OCI-LY3 (cell line): Measurements from ENCODE around the gene KIF18B.

Experiments
- H2AFZ ChIP-seq: fragments of 200-600, 300-600 bp; shearing (Covaris generic); 2 replicates; pipeline ENCODE4 v1.6.0; 2014; ENCODE audit warnings: antibody characterized with exemption, low read depth, low read length
- H3K27ac ChIP-seq: fragments of 200-600, 300-600 bp; sonication (generic); 2 replicates; pipeline ENCODE4 v1.5.1; 2014; ENCODE audit warnings: mild to moderate bottlenecking, low read length, moderate library complexity, mixed read lengths
- H3K27me3 ChIP-seq: fragments of 200-600, 300-600 bp; sonication (generic); 2 replicates; pipeline ENCODE4 v1.6.1; 2014; ENCODE audit warnings: low read depth, low read length, mixed read lengths
- H3K36me3 ChIP-seq: fragments of 200-600, 300-600 bp; sonication (generic); replicated peaks from 2 replicates; pipeline ENCODE3; 2014; ENCODE audit warnings: low read depth, low read length, mixed read lengths
- H3K4me1 ChIP-seq: fragments of 300-600, 200-600 bp; sonication (generic); 2 replicates; pipeline ENCODE4 v1.6.1; 2014; ENCODE audit warnings: low read length, mixed read lengths
- H3K4me2 ChIP-seq: fragments of 200-600, 300-600 bp; sonication (generic); 2 replicates; pipeline ENCODE4 v1.6.1; 2014; ENCODE audit warnings: low read length, mixed read lengths
- H3K4me3 ChIP-seq: fragments of 300-600, 200-600 bp; sonication (generic); 2 replicates; pipeline ENCODE4 v1.5.1; 2014; ENCODE audit warnings: antibody characterized with exemption, mild to moderate bottlenecking, low read length, moderate library complexity
- H3K79me2 ChIP-seq: fragments of 300-600, 200-600 bp; shearing (Covaris generic); 2 replicates; pipeline ENCODE4 v1.6.1; 2014; ENCODE audit warnings: mild to moderate bottlenecking, low read length, mixed read lengths
- H3K9ac ChIP-seq: fragments of 300-600, 200-600 bp; shearing (Covaris generic); 2 replicates; pipeline ENCODE4 v1.6.0; 2014; ENCODE audit warnings: mild to moderate bottlenecking, low read length, moderate library complexity
- H3K9me3 ChIP-seq: fragments of 200-600, 300-600 bp; shearing (Covaris generic); 2 replicates; pipeline ENCODE4 v1.6.1; 2014; ENCODE audit warnings: low read length, mixed read lengths; ENCODE audit not compliant: insufficient read depth
- H4K20me1 ChIP-seq: fragments of 200-600, 300-600 bp; sonication (generic); 2 replicates; pipeline ENCODE4 v1.6.1; 2016; ENCODE audit warnings: low read length, mixed read lengths; ENCODE audit not compliant: insufficient read depth
- EZH2phosphoT487 ChIP-seq: fragments of 200-600 bp; shearing (Covaris generic); IDR thresholded peaks from 2 replicates; pipeline ENCODE4 v1.6.1; 2018; ENCODE audit warnings: antibody characterized with exemption, mixed run types, low read depth
- TF ChIP-seq, protein P1 (sequence below): fragments of 200-600, 300-600 bp; sonication (generic); IDR thresholded peaks from 2 replicates; pipeline ENCODE4 v1.5.1; 2014; ENCODE audit warnings: antibody characterized with exemption, low read length, low read depth

Gene KIF18B

DNA sequence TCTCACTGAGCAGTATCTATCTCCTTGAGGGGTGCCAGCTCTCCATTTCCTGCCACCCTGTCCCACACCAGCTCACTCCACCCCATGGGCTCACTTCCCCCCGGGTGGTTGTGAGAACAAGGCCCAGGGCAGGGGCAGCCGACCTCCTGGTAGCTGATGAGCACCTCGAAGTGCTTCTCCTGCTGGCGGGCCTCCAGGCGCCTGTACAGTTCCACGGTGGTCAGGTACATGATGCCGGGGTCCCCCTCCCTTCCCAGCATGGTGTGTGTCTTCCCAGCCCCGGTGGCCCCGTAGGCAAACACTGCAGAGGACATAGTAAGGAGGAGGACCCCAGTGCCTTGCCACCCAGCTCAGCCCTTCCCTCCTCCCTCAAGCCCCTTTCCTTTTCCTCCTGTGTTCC lies 12.5 kb downstream of the KIF18B start:
- Histone ChIP-seq H4K20me1 (no peaks in the 10 kb centered on the region; the same call in 1 of the 2 replicates), H3K4me3 (no peak overlapping the region), H3K4me1 (no peaks in the 10 kb centered on the region), H3K9me3 (no peaks in the 10 kb centered on the region), H3K9ac (no peak overlapping the region), H3K27me3 (no peaks in the 10 kb centered on the region), H3K4me2 (no peak overlapping the region), H3K79me2 (peaks cover 37% of the 10 kb centered on the region), H2AFZ (no peak overlapping the region), H3K36me3 (peaks cover 62% of the 10 kb centered on the region), H3K27ac (no peak overlapping the region)
- TF ChIP-seq EZH2phosphoT487 = no peak
- TF ChIP-seq, protein P1, sequence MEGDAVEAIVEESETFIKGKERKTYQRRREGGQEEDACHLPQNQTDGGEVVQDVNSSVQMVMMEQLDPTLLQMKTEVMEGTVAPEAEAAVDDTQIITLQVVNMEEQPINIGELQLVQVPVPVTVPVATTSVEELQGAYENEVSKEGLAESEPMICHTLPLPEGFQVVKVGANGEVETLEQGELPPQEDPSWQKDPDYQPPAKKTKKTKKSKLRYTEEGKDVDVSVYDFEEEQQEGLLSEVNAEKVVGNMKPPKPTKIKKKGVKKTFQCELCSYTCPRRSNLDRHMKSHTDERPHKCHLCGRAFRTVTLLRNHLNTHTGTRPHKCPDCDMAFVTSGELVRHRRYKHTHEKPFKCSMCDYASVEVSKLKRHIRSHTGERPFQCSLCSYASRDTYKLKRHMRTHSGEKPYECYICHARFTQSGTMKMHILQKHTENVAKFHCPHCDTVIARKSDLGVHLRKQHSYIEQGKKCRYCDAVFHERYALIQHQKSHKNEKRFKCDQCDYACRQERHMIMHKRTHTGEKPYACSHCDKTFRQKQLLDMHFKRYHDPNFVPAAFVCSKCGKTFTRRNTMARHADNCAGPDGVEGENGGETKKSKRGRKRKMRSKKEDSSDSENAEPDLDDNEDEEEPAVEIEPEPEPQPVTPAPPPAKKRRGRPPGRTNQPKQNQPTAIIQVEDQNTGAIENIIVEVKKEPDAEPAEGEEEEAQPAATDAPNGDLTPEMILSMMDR = no peak

DNA sequence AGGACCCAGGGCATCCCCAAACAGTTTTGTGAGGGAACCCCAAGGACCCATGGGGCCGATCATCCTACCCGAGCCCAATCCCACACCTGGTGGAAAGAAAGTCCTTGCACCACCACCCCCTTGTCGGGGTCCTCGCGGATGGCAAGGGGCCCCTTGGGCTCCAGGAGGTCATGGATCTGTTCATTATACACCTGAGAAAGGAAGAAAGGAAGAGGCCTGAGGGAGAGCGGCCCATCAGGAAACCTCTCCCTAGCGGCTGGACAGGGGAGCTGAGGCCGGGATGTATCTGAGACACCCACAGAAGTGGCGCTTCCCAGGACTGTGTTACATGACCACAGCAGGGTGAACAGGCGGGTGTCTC lies 12.8 kb downstream of the KIF18B start:
- no peak overlapping the region for H3K27ac ChIP-seq

DNA sequence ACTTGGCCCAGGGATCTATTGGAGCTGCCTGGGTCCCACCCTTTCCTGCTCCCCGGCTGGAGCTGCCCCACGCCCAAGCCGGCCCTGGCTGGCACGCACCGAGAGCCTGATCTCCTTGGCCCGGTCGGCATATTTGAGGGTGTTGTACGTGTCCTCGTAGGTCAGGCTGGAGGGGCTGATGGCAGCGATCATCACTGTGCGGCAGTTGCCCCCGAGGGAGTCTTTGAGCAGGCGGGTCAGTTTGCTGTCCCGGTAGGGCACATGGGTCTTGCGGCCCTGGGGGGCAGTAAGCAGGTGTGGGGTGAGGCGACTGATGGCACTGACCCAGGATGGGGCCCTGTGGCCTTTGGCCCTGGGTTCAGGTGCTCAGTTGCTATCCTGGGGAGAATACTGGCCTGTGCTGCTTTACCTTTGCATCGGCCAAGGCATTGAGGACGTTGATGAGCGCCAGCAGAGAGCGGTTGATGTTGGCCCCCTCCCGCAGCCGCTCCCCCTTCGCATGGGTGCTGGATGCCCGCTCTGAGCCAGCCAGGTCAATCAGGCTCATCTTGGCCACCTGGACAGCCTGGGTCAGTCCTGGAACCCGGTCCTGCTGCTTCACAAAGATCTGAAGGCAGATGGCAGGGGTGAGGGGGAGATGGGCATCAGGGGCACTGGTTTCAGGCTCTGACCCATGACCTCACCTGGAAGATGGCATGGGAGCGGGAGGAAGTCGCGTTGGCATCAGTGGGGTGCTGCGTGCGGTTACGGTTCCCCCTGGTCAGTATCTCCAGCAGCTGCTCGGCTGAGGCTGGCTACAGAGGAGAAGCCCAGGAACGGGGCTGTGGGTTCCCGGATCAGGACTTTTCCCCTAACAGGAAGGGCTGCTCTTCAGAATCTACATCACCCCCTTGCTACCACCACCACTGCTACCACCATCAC lies 13.5 kb downstream of the KIF18B start:
- Histone ChIP-seq H3K27ac (no peak overlapping the region), H3K9ac (no peak overlapping the region), H3K9me3 (no peaks in the 10 kb centered on the region), H3K27me3 (no peaks in the 10 kb centered on the region), H3K36me3 (peaks cover 70% of the 10 kb centered on the region), H4K20me1 (no peaks in the 10 kb centered on the region; the same call in 1 of the 2 replicates), H3K79me2 (peaks cover 27% of the 10 kb centered on the region), H3K4me3 (no peak overlapping the region), H3K4me1 (no peaks in the 10 kb centered on the region), H2AFZ (no peak overlapping the region), H3K4me2 (no peak overlapping the region)
- TF ChIP-seq EZH2phosphoT487 = no peak
- TF ChIP-seq, protein P1 = no peak

More for the DNA sequence above, 12.8 kb downstream of the KIF18B start:
- Histone ChIP-seq H3K4me3 (no peak overlapping the region), H4K20me1 (no peaks in the 10 kb centered on the region; the same call in 1 of the 2 replicates), H3K27me3 (no peaks in the 10 kb centered on the region), H3K4me1 (no peaks in the 10 kb centered on the region), H3K9ac (no peak overlapping the region), H2AFZ (no peak overlapping the region), H3K79me2 (peaks cover 33% of the 10 kb centered on the region), H3K36me3 (peaks cover 64% of the 10 kb centered on the region), H3K4me2 (no peak overlapping the region), H3K9me3 (no peaks in the 10 kb centered on the region)
- TF ChIP-seq, protein P1 = no peak
- TF ChIP-seq EZH2phosphoT487 = no peak

DNA sequence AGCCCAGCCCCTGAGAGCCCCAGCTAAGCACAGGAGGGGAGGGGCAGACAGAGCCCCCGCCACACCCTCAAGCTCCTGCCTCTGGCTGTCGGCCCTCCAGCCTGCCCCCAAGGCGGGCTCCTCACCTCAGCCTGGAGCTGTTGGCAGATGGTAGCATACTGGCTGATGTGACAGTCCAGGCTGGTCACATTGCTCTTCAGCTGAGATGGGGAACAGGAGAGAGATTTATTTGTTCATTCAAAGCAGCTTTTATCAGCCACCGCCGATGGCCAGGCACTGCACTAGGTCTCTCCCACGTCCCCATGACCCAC lies 14.8 kb downstream of the KIF18B start:
- Histone ChIP-seq H3K36me3 (peaks cover 78% of the 10 kb centered on the region), H3K9ac (no peak overlapping the region), H3K4me1 (no peaks in the 10 kb centered on the region), H3K27ac (no peak overlapping the region), H4K20me1 (no peaks in the 10 kb centered on the region; the same call in 1 of the 2 replicates), H3K4me3 (no peak overlapping the region), H3K27me3 (no peaks in the 10 kb centered on the region), H3K4me2 (no peak overlapping the region), H3K9me3 (no peaks in the 10 kb centered on the region), H3K79me2 (peaks cover 14% of the 10 kb centered on the region), H2AFZ (no peak overlapping the region)
- no peak for TF ChIP-seq EZH2phosphoT487
- TF ChIP-seq, protein P1 = no peak
